ENCODE results near the gene EXOC6.

The EXOC6 gene

DNA sequence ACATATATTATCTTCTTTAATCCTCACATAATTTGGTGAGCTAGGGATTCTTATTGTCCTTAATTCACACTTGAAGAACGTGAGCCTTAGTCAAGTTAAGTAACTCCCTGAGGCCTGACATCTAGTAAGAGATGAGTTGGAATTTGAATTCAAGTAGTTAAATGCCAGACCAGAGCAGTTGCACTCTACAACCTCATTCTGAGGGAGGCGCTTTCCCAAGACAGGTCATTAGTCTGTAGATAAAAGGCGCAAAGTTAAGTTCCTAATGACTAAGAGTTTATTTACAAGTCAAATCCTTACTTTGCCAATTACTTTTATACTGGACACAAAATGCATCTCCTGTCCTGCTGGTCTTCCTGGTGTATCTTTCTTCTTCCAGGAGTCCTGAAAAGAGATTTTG, 3.6 kb upstream of the EXOC6 start:
- TF ChIP-seq CTCF (IDR thresholded peaks at IDR 0.05; ENCODE audit: insufficient read depth, low read length, missing control alignments), result no peak
- H3K4me3 ChIP-seq (ENCODE audit: low read depth, low read length), result no peak overlapping the region
- ChIA-PET CTCF (interaction anchor here (0.7 to 3.8 kb wide), 3 partner anchors 11 to 270 kb away, joined by 3 to 51 read pairs (median 3); no protein-coding TSS in a partner anchor), POLR2A (no interaction called here)
- DNase-seq (ENCODE audit: low read depth, low spot score), result no peak

GRCh38 chr10:92845921-92846320, 2.4 kb upstream of the EXOC6 start:
- ChIA-PET CTCF (interaction anchor here (0.6 to 3.5 kb wide), 5 partner anchors 9 to 174 kb away, joined by 3 to 31 read pairs (median 3); no protein-coding TSS in a partner anchor), POLR2A (no interaction called here)
- no peak for TF ChIP-seq CTCF (IDR thresholded peaks at IDR 0.05; ENCODE audit: insufficient read depth, low read length, missing control alignments)
- H3K4me3 ChIP-seq (ENCODE audit: low read depth, low read length), result no peak overlapping the region
- no peak for DNase-seq (ENCODE audit: low read depth, low spot score)

DNA sequence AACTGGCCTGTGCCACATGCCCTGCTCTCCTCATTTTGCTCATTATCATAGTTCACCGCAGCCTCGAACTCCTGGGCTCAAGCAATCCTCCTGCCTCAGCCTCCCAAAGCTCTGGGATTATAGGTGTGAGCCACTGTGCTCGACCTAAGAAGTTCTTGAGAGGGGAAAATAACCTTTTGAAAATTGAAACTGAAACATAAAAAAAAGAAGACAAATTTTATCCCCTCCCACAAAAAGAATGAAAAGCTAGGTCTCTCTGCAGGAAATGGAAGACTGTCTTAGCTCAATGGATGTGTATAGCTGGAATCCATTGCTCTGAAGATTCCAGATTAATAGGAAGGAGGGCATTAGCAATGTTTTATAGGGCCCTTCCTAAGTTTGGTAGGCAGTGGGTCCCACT, 2.0 kb upstream of the EXOC6 start:
- DNase-seq (ENCODE audit: low read depth, low spot score), result no peak
- ChIA-PET POLR2A (no interaction called here), CTCF (interaction anchor here (0.6 to 3.5 kb wide), 6 partner anchors 9 to 506 kb away, joined by 3 to 31 read pairs (median 3); no protein-coding TSS in a partner anchor)

DNA sequence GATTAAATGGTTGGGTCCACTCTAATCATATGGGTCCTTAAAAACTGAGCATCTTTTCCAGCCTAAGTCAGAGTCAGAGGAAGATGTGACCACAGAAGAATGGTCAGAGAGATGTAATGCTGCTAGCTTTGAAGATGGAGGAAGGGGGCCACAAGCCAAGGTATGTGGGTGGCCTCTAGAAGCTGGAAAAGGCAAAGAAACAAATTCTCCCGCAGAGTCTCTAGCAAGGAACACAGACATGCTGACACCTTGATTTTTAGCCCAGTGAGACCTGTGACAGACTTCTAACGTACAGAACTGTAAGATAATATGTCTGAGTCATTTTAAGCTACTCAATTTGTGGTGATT, 1.5 kb upstream of the EXOC6 start:
- DNase-seq (ENCODE audit: low read depth, low spot score), result no peak
- TF ChIP-seq CTCF (IDR thresholded peaks at IDR 0.05; ENCODE audit: insufficient read depth, low read length, missing control alignments), result no peak
- H3K4me3 ChIP-seq (ENCODE audit: low read depth, low read length), result no peak overlapping the region
- ChIA-PET POLR2A (no interaction called here), CTCF (interaction anchor here (1.0 to 3.5 kb wide), 5 partner anchors 10 to 506 kb away, joined by 3 to 31 read pairs (median 3); no protein-coding TSS in a partner anchor)

More for the DNA sequence above, 2.0 kb upstream of the EXOC6 start:
- H3K4me3 ChIP-seq (ENCODE audit: low read depth, low read length), result no peak overlapping the region
- no peak for TF ChIP-seq CTCF (IDR thresholded peaks at IDR 0.05; ENCODE audit: insufficient read depth, low read length, missing control alignments)

- ChIA-PET POLR2A (no interaction called here), CTCF (interaction anchor here (1.0 to 3.5 kb wide), 6 partner anchors 10 to 505 kb away, joined by 3 to 31 read pairs (median 4); no protein-coding TSS in a partner anchor)
- no peak overlapping the region for H3K4me3 ChIP-seq (ENCODE audit: low read depth, low read length)
- no peak for TF ChIP-seq CTCF (IDR thresholded peaks at IDR 0.05; ENCODE audit: insufficient read depth, low read length, missing control alignments)
- DNase-seq (ENCODE audit: low read depth, low spot score), result no peak
Measured at GRCh38 chr10:92847202-92847864, 987 bp upstream of the EXOC6 start.

- ChIA-PET POLR2A (interaction anchor here (0.6 to 1.3 kb wide), 2 partner anchors 13 to 276 kb away, joined by 3 read pairs; no protein-coding TSS in a partner anchor), CTCF (interaction anchor here (1.0 to 3.5 kb wide), 6 partner anchors 11 to 203 kb away, joined by 3 to 31 read pairs (median 3); no protein-coding TSS in a partner anchor)
- H3K4me3 ChIP-seq (ENCODE audit: low read depth, low read length), result peak overlapping the region; percentile 70
- TF ChIP-seq CTCF (IDR thresholded peaks at IDR 0.05; ENCODE audit: insufficient read depth, low read length, missing control alignments), result no peak
- no peak for DNase-seq (ENCODE audit: low read depth, low spot score)
Measured at GRCh38 chr10:92848037-92848440, 281 bp upstream of the EXOC6 start.

All from AG04449 (cell line).